M059J (cell line): ENCODE measurements around the gene GREB1L. TPM values are rescaled to one million over a fixed set of nuclear protein-coding genes. Genes with fewer than 3 reads are reported as not detected.

Experiments
- DNase-seq: peaks from one replicate; pipeline ENCODE4 v3.0.0-alpha.2; 2012; ENCODE audit warnings: low read depth
- total RNA-seq: library from RNA; depleted of rRNA; stranded (reverse); fragments of >200 nt; shearing (Covaris generic); gene quantifications from 2 replicates; pipeline ENCODE4 v1.2.3, GENCODE V29; 2014

Gene GREB1L
- total RNA-seq, 1 experiment from 2014 or later = 8.9 TPM

GRCh38 chr18:21449367-21450290 lies 207.6 kb downstream of the GREB1L start:
- no peak for DNase-seq

- DNase-seq = peak; percentile 58
These were observed 208.5 kb downstream of the GREB1L start for GRCh38 chr18:21450503-21450902.

GRCh38 chr18:21450913-21451312 lies 208.9 kb downstream of the GREB1L start:
- peak; percentile 92 for DNase-seq

DNA sequence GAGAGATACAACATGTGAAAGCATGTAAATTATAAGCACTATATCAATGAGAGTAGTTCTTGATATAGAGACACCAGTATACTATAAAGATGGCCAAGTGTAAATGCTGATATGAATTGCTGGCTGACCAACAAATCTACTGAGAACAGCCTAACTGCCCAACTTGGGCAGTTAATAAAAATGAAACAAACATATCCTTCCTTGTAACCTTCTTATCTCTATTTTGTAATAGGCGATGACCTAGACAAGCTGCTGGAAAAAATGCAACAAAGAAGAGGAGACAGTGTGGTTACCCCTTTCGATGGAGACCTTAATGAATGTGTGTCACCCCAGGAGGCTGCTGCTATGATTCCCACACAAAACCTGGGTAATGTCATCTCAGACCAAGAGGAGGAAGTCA lies 209.8 kb downstream of the GREB1L start:
- no peak for DNase-seq

- peak; percentile 36 for DNase-seq
These were observed 210.3 kb downstream of the GREB1L start for GRCh38 chr18:21452276-21452780.

- DNase-seq = no peak
These were observed 210.9 kb downstream of the GREB1L start for GRCh38 chr18:21452796-21453510.

DNA sequence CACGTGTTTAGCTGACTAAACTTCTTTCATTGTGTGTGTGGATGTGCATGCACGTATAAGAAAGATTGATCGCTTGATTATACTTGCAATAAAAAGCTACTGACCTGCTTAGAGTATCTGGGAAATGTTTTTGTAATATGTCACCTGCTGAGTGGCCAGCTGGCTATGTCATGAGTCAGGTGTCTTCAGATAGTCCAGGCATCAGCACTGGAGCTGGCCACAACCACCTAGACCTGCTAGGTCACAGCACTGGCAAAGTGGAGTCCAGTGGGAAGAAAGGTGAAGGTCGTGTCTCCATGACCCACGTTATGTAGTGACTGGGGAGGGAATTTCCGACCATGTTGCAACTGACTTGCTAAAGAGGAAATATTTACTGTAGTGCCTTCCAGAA lies 211.5 kb downstream of the GREB1L start:
- DNase-seq = peak; percentile 72

GRCh38 chr18:21454725-21455124 lies 212.7 kb downstream of the GREB1L start:
- DNase-seq = no peak

DNA sequence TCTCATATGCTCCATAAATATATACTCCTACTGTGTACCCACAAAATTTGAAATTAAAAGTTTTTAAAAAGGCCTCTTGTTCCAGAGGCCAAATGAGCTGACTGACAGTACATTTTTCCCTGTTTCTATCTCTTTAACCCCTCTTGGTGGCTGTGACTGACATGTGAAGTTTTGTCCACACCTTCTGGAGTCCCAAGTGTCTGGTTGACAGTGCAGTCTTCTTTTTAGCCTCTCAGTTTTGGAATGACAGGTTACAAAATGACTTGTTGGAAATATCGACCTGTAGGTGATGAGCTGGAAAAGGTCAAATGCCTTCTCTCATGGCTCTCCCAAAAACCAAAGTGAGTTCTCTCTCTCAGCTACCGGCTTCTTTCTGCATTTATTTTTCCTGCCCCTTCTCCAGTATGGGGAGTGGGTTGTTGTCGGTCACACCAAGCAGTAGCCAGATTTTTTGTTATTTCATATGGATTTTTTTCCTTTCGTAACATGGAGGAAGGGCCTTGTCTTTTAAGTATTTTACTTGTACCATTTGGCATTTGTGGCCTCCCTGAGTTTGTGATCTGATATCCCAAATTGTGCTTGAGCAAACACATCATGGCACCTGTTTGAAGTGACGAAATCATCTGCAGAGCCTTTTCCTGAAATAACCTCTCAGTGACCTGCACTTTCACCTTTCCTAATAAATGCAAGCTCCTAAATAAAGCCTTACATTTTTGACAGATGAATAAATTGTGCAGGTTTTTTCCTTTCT lies 214.6 kb downstream of the GREB1L start:
- DNase-seq = no peak

- no peak for DNase-seq
These were observed 215.1 kb downstream of the GREB1L start for GRCh38 chr18:21457179-21457535.

DNA sequence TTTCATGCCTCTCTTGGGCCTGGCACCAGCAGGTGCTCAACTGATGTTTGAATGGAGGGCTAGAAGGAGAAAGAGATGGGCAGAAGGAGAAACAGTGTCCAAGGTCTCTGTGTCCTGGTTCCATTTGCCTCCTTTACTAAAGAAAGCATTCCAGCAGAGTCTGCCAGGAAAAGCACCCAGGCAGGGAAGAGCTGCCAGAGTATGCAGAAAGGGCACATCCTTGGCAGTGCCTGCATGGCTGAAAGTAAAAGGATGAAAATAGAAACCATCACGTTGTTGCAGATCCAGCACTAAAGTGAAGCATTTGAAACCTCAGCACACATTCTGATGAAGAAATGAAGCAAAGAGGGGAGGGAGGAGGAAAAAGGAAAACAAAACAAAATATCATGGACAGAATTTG lies 216.3 kb downstream of the GREB1L start:
- DNase-seq = no peak

DNA sequence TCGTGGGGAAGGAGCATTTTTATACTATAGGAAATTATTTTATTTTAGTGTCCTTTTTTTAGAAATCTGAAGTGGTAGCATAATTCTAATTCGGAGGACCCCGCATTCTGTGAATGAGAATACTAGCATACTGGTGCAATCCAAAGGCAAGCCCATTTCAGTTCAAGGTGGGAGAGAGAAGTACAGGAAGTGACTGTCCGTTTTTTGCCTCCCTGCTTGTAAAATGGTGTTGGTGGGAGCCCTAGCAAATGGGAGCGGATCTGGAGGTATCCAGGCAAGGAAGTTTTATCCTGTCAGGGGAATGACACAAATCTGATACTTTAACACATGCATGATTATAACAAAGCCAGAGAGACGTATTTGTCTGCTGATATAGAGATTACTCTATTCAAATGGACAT lies 216.8 kb downstream of the GREB1L start:
- no peak for DNase-seq

DNA sequence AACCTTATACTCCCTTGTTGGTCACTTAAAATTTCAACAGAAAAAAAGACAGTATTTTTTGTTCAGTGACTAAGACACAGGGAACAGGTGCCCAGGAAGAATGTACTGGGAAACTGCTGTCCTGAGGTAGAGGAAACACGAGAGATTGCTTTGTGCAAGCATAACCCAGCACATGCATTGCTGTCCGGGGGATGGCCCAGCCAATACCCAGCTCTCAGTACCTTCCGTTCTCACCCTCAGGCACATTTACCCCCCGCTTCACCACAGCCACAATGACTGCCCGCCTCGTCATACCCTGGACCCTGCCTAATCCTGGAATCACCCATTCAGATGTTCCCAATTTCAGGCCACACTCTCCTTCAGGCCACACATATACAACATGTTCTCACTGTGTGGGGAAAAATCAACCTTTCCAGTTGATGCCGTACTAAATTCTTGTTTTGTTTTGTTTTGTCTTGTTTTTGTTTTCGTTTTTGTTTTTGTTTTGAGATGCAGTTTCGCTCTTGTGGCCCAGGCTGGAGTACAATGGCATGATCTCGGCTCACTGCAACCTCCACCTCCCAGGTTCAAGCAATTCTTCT lies 217.8 kb downstream of the GREB1L start:
- DNase-seq = no peak

GRCh38 chr18:21461460-21461859 lies 219.4 kb downstream of the GREB1L start:
- no peak for DNase-seq

DNA sequence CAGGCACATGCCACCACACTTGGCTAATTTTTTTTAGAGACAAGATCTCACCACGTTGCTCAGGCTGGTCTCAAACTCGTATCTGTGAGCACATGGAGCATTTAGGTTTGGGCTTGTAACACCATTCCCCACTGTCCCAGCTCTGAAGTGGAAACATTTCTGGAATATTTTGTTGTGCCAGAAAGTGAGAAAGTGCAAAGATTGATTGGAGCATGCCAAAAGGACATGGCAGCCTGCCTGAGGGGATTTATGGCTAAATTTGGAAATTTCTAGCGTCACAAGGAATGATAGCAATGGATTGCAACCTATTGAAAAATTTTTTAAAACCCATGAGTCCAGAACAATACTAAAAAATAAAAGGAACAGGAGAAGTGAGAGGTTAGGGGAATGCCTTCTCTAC lies 221.7 kb downstream of the GREB1L start:
- DNase-seq = no peak

- DNase-seq = no peak
These were observed 226.6 kb downstream of the GREB1L start for GRCh38 chr18:21468514-21469164.

GRCh38 chr18:21472741-21473140 lies 230.7 kb downstream of the GREB1L start:
- DNase-seq = no peak

GRCh38 chr18:21474621-21475020 lies 232.6 kb downstream of the GREB1L start:
- DNase-seq = no peak

- peak; percentile 49 for DNase-seq
These were observed 237.7 kb downstream of the GREB1L start for GRCh38 chr18:21479721-21480120.

DNA sequence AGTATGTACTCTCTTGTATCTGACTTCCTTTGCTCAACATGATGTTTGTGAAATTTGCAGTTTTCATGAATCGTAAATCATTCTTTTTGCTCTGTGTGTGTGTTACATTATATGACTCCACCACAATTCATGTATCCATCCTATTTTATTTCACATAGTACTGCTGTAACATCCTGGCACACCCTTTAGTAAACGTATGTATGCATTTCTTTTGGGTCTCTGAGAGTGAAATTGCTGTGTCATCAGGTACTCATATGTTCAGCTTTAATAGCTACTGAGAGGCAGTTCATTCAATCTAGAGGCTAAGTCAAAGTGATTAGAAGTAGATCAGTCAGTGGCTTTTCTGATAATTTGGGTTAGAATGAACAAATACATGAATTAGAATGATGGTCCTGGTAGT lies 239.7 kb downstream of the GREB1L start:
- DNase-seq = no peak

DNA sequence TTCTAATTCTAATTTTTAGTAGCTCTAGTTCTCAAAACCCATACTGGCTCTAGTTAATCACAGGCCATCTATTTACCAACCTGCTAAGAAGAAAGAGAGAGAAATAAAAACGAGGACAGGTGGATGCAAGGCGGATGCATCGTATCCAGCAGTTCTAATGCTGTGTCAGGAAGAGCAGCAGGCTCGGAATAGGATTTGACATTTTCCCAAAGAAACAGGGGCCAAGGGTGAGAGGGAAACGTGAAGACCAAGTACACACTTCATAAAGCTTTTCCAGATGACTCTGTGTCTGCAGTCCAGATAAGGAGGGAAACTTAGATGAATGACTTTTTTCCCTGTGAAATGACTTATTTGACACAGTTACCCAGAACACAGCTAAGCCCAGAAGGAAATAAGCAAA lies 241.0 kb downstream of the GREB1L start:
- no peak for DNase-seq
